Caco-2 (cell line): ENCODE measurements around the gene CENPM. TPM values are rescaled to one million over a fixed set of nuclear protein-coding genes. Genes with fewer than 3 reads are reported as not detected.

ENCODE experiments used
- BruUV-seq: library from RNA; stranded (reverse); fragments of 400-500 nt; replicated peaks from 2 replicates; lab custom pipeline; 2021; lab: Mats Ljungman, UMichigan
- CTCF ChIA-PET: fragments of 300-600 bp; sonication (Branson Sonifier 250); formaldehyde crosslinking; loops from one replicate; lab custom pipeline; 2022; ENCODE audit warnings: antibody characterized with exemption; lab: Charles Lee
- POLR2A ChIA-PET: fragments of 300-600 bp; sonication (Branson Sonifier 250); formaldehyde crosslinking; loops from one replicate; lab custom pipeline; 2022; ENCODE audit warnings: antibody characterized with exemption; lab: Charles Lee
- DNase-seq, 2 experiments: peaks; one replicate each; pipeline versions ENCODE4 v3.0.0 to v3.0.0-alpha.2; 2020 to 2022
- H3K27me3 ChIP-seq: replicated peaks from 2 replicates; pipeline ENCODE4 v1.6.0; 2011; ENCODE audit warnings: low read length; ENCODE audit not compliant: control insufficient read depth, insufficient read depth
- H3K36me3 ChIP-seq: 2 replicates; pipeline ENCODE4 v1.5.1; 2011; ENCODE audit warnings: low read length; ENCODE audit not compliant: control insufficient read depth, insufficient read depth
- H3K4me1 ChIP-seq: fragments of 250-450 bp; sonication (Bioruptor Pico); 2 replicates; pipeline ENCODE4 v1.5.1; 2020; ENCODE audit warnings: mild to moderate bottlenecking
- H3K4me3 ChIP-seq: 2 replicates; pipeline ENCODE4 v1.5.1; 2011; ENCODE audit warnings: low read depth, mild to moderate bottlenecking, control low read depth, low read length
- H3K9me3 ChIP-seq: fragments of 250-450 bp; sonication (Bioruptor Pico); 2 replicates; pipeline ENCODE4 v1.5.1; 2020; ENCODE audit warnings: mild to moderate bottlenecking, moderate library complexity
- H3K27ac Mint-ChIP-seq: one replicate; pipeline ENCODE4 v1.8.0; 2022; ENCODE audit warnings: mixed read lengths; ENCODE audit not compliant: unreplicated experiment
- H3K27me3 Mint-ChIP-seq: one replicate; pipeline ENCODE4 v1.8.0; 2022; ENCODE audit warnings: mixed read lengths; ENCODE audit not compliant: insufficient read depth, unreplicated experiment
- H3K36me3 Mint-ChIP-seq: one replicate; pipeline ENCODE4 v1.8.0; 2022; ENCODE audit warnings: mild to moderate bottlenecking, mixed read lengths; ENCODE audit not compliant: insufficient read depth, unreplicated experiment
- H3K4me1 Mint-ChIP-seq: one replicate; pipeline ENCODE4 v1.8.0; 2022; ENCODE audit warnings: low read depth, mixed read lengths; ENCODE audit not compliant: unreplicated experiment
- H3K4me3 Mint-ChIP-seq: one replicate; pipeline ENCODE4 v1.8.0; 2022; ENCODE audit warnings: mild to moderate bottlenecking, moderate library complexity, mixed read lengths; ENCODE audit not compliant: unreplicated experiment
- H3K9me3 Mint-ChIP-seq: one replicate; pipeline ENCODE4 v1.8.0; 2022; ENCODE audit warnings: mixed read lengths; ENCODE audit not compliant: unreplicated experiment
- intact Hi-C: fragments of 100-400 bp; cut with micrococcal nuclease; formaldehyde crosslinking; loops from one replicate; pipeline ENCODE4 v1.10.0; 2022; ENCODE audit not compliant: unreplicated experiment
- total RNA-seq: library from RNA; stranded (reverse); gene quantifications from 2 replicates; pipeline ENCODE4 v1.2.3, GENCODE V29; 2022
- TF ChIP-seq, protein P1 (sequence below), 2 experiments: fragments of 200-600 bp in 1 of 2; IDR thresholded peaks; 1 replicate in 1 of 2; 2 replicates in 1 of 2; pipeline versions ENCODE4 v1.5.1 to v1.8.0; 2011 to 2022; ENCODE audit warnings: antibody characterized with exemption in 1 of 2, control low read depth in 1 of 2, inconsistent platforms in 1 of 2, low read depth in 1 of 2, low read length in 1 of 2, mild to moderate bottlenecking in 1 of 2, moderate library complexity in 1 of 2; ENCODE audit not compliant: insufficient read depth in 1 of 2, severe bottlenecking in 1 of 2, unreplicated experiment in 1 of 2

Gene CENPM
- total RNA-seq, 1 experiment from 2014 or later, result 46.4 TPM

DNA sequence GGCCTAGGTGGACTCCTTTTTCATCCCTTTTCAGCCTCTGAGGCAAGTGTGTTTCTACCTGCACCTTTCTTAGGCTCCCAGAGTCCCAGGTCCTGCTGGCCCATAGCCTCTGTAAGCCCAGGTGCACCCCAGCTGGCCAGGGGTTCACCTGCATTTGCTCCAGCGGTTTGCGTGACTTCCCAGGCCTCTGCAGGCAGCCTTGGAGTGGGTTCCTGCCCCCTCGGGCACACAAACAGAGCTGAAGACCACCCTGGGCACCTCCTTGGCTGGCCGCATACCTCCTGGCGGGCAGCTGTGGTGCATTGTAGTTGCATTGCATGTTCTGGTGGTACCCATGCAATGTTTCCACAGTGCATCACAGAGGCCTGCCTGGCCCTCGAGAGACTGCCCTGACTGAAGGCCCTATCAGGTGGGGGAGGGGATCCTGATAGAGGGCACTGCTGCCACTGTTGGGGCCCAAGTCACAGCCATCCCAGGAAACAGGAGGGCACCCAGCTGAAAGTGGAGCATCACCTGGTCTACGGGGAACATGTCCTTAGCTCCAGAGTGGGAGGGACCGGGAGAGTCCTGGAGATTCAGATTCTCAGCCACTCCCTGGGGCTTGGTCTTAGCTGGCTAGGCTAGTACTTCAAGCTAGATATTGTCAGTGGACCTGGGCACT is 46.2 kb downstream of the CENPM start:
- ChIA-PET CTCF (no interaction called here), POLR2A (no interaction called here)
- H3K4me1 Mint-ChIP-seq, result no peaks in the 10 kb centered on the region
- H3K27ac Mint-ChIP-seq, result no peak overlapping the region
- no peaks in the 10 kb centered on the region for H3K4me1 ChIP-seq
- TF ChIP-seq, protein P1, sequence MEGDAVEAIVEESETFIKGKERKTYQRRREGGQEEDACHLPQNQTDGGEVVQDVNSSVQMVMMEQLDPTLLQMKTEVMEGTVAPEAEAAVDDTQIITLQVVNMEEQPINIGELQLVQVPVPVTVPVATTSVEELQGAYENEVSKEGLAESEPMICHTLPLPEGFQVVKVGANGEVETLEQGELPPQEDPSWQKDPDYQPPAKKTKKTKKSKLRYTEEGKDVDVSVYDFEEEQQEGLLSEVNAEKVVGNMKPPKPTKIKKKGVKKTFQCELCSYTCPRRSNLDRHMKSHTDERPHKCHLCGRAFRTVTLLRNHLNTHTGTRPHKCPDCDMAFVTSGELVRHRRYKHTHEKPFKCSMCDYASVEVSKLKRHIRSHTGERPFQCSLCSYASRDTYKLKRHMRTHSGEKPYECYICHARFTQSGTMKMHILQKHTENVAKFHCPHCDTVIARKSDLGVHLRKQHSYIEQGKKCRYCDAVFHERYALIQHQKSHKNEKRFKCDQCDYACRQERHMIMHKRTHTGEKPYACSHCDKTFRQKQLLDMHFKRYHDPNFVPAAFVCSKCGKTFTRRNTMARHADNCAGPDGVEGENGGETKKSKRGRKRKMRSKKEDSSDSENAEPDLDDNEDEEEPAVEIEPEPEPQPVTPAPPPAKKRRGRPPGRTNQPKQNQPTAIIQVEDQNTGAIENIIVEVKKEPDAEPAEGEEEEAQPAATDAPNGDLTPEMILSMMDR (IDR thresholded peaks at IDR 0.05; ENCODE audit: insufficient read depth in 1 of 2, low read depth in 1 of 2, low read length in 1 of 2, severe bottlenecking in 1 of 2, unreplicated experiment in 1 of 2), result no peak
- peaks cover 92% of the 10 kb centered on the region for H3K36me3 Mint-ChIP-seq
- no peaks in the 10 kb centered on the region for H3K27me3 ChIP-seq
- no peaks in the 10 kb centered on the region for H3K9me3 ChIP-seq
- intact Hi-C loops, result no loop called here
- H3K36me3 ChIP-seq, result peaks cover 4% of the 10 kb centered on the region
- H3K4me3 ChIP-seq, result no peak overlapping the region
- H3K27me3 Mint-ChIP-seq, result no peaks in the 10 kb centered on the region
- H3K9me3 Mint-ChIP-seq, result no peaks in the 10 kb centered on the region
- no TSS peak for BruUV-seq
- H3K4me3 Mint-ChIP-seq, result no peak overlapping the region
- no peak for DNase-seq

DNA sequence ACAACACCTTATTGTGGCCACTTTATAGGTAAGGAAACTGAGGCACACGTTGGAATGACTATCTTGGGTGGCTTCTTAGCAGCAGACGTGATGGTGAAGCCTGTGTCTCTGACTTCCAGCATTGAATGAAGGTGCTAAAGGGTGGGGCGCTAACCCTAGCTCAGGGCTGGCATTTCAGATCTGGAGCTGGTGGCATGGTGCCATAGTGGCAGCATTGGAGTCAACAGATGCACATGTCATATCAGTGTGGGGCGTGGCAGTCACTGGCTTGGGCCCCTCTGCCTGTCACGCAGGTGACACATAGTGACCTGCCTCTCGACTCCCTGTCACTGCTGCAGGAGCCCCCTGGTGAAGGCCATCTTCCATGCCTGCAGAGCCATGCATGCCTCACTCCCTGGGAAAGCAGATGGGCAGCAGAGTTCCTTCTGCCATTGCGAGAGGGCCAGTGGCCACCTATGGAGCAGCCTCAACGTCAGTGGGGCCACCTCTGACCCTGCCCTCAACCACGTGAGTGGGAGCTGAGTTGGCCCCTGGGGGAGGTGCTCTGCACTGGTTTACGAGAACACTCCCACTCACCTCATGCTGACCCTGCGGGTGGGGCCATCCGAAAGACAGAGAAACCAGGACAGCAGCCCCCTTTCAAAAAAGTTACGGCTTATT is 46.8 kb downstream of the CENPM start:
- POLR2A ChIA-PET, result no interaction called here
- H3K36me3 Mint-ChIP-seq, result peaks cover 92% of the 10 kb centered on the region

DNA sequence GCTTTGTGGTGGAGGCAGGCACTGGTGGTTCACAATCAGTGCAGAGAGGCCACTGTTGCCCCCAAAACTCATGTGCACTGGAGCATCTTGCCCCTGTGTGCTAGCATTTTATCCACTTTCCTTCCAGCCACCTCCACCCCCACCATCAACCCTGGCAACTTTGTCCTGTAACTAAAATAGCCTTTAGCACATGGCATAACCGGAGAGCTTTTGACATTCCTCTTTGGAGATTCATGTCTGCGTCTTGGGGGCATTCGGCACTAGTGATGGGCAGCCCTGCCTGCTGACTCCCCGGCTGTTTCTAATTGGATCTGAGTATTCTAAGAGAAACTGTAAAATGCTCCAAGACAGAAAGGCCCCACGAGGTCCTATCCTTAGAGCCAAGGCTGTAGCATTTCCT is 47.8 kb downstream of the CENPM start:
- no TSS peak for BruUV-seq
- Mint-ChIP-seq H3K4me3 (no peak overlapping the region), H3K4me1 (no peaks in the 10 kb centered on the region), H3K27me3 (no peaks in the 10 kb centered on the region), H3K36me3 (peaks cover 91% of the 10 kb centered on the region), H3K9me3 (no peaks in the 10 kb centered on the region), H3K27ac (no peak overlapping the region)
- peaks cover 5% of the 10 kb centered on the region for H3K36me3 ChIP-seq
- H3K27me3 ChIP-seq, result no peaks in the 10 kb centered on the region
- no peak overlapping the region for H3K4me3 ChIP-seq
- POLR2A ChIA-PET, result no interaction called here
- TF ChIP-seq, protein P1 (IDR thresholded peaks at IDR 0.05; ENCODE audit: insufficient read depth in 1 of 2, low read depth in 1 of 2, low read length in 1 of 2, severe bottlenecking in 1 of 2, unreplicated experiment in 1 of 2), result no peak
- no peaks in the 10 kb centered on the region for H3K9me3 ChIP-seq
- no peaks in the 10 kb centered on the region for H3K4me1 ChIP-seq
- intact Hi-C loops, result no loop called here
- CTCF ChIA-PET, result no interaction called here
- DNase-seq, result no peak

More for the DNA sequence above, 46.8 kb downstream of the CENPM start:
- Histone ChIP-seq H3K36me3 (peaks cover 4% of the 10 kb centered on the region), H3K27me3 (no peaks in the 10 kb centered on the region), H3K9me3 (no peaks in the 10 kb centered on the region), H3K4me3 (no peak overlapping the region), H3K4me1 (no peaks in the 10 kb centered on the region)
- intact Hi-C loops, result no loop called here
- H3K4me1 Mint-ChIP-seq, result no peaks in the 10 kb centered on the region
- H3K27me3 Mint-ChIP-seq, result no peaks in the 10 kb centered on the region
- TF ChIP-seq, protein P1 (IDR thresholded peaks at IDR 0.05; ENCODE audit: insufficient read depth in 1 of 2, low read depth in 1 of 2, low read length in 1 of 2, severe bottlenecking in 1 of 2, unreplicated experiment in 1 of 2), result no peak
- no peak for DNase-seq
- CTCF ChIA-PET, result no interaction called here
- BruUV-seq, result no TSS peak
- H3K27ac Mint-ChIP-seq, result no peak overlapping the region
- no peaks in the 10 kb centered on the region for H3K9me3 Mint-ChIP-seq
- no peak overlapping the region for H3K4me3 Mint-ChIP-seq
